Naive B cell (primary cell): ENCODE data around the gene PITPNC1. TPM values are rescaled to one million over a fixed set of nuclear protein-coding genes. Genes with fewer than 3 reads are reported as not detected.
A peak's percentile ranks its signal among the peaks of the same experiment; 100 is the strongest.
"Not testable (repeated sequence)": the region's sequence is repeated elsewhere in the genome, so short reads cannot be mapped to it uniquely, and the experiment has no call there.

Experiments used
- ATAC-seq, 2 donors: fragments of 150-1000 bp; cut with Tn5 transposase; 2 replicates each; pipeline ENCODE4 v1.10.0; 2021; ENCODE audit warnings: low read depth in 2 of 2, mild to moderate bottlenecking in 2 of 2, moderate library complexity in 2 of 2
- DNase-seq: peaks from one replicate; pipeline ENCODE4 v3.0.0; 2022
- H3K27ac Mint-ChIP-seq, 6 donors: one replicate each; pipeline ENCODE4 v1.8.0; 2020 to 2022; ENCODE audit warnings: mild to moderate bottlenecking in 6 of 6, mixed read lengths in 6 of 6, moderate library complexity in 5 of 6, inconsistent platforms in 2 of 6
- H3K27me3 Mint-ChIP-seq, 3 donors: one replicate each; pipeline ENCODE4 v1.8.0; 2021 to 2022; ENCODE audit warnings: mixed read lengths in 3 of 3, mild to moderate bottlenecking in 1 of 3
- H3K36me3 Mint-ChIP-seq, 2 donors: one replicate each; pipeline ENCODE4 v1.8.0; 2020 to 2022; ENCODE audit warnings: mixed read lengths in 2 of 2, inconsistent platforms in 1 of 2, mild to moderate bottlenecking in 1 of 2
- H3K4me1 Mint-ChIP-seq, 3 donors: one replicate each; pipeline ENCODE4 v1.8.0; 2020 to 2022; ENCODE audit warnings: mixed read lengths in 3 of 3, inconsistent platforms in 1 of 3, mild to moderate bottlenecking in 1 of 3, moderate library complexity in 1 of 3
- H3K4me3 Mint-ChIP-seq, 8 donors: one replicate each; pipeline ENCODE4 v1.8.0; 2020 to 2022; ENCODE audit warnings: mild to moderate bottlenecking in 8 of 8, mixed read lengths in 8 of 8, moderate library complexity in 8 of 8, inconsistent platforms in 2 of 8
- H3K9me3 Mint-ChIP-seq, 7 donors: one replicate each; pipeline ENCODE4 v1.8.0; 2020 to 2022; ENCODE audit warnings: mixed read lengths in 7 of 7, mild to moderate bottlenecking in 5 of 7, inconsistent platforms in 2 of 7, moderate library complexity in 1 of 7
- polyA plus RNA-seq, 6 donors: library from polyadenylated mRNA; unstranded; fragments of 300-500 nt; fragmentation: Illumina TruSeq; gene quantifications; one replicate each; pipeline ENCODE4 v1.2.3, GENCODE V29; 2021; ENCODE audit warnings: low read depth in 6 of 6

The PITPNC1 gene
- polyA plus RNA-seq, 6 donors from 2014 or later, result 7.2 to 14.5 (median 12.3) TPM

DNA sequence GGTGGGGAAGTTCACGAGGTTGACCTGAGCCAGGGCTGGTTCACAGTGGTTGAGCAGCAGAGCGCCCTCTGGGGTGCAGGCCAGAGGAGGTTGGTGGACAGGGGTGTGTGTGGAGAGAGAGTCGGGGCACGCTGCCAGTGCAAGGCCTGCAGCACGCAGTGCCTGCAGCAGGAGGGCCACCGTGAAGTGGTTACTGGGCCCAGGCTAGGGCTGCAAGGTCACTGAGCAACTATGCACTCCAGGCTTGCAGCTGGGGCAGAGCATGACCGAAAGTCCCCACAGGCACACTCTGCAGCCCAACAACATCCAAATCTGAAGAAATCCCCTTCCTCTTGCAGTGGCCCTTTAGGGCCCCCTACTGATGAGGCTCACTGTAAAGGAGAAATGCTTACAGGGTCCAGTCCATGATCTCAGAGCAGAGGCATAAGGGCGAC, 251.5 kb downstream of the PITPNC1 start:
- peaks cover 2 to 8% (median 7%) of the 10 kb centered on the region in 7 donors for H3K9me3 Mint-ChIP-seq
- H3K36me3 Mint-ChIP-seq, result peaks cover 15 to 23% of the 10 kb centered on the region in 2 donors
- H3K27me3 Mint-ChIP-seq, result no peaks in the 10 kb centered on the region
- peaks cover 0 to 3% (median 0%) of the 10 kb centered on the region in 3 donors for H3K4me1 Mint-ChIP-seq
- ATAC-seq, result no peak
- DNase-seq, result no peak
- H3K4me3 Mint-ChIP-seq, result peak overlapping the region in 1 of 8 donors; percentile 53
- no peak overlapping the region for H3K27ac Mint-ChIP-seq

DNA sequence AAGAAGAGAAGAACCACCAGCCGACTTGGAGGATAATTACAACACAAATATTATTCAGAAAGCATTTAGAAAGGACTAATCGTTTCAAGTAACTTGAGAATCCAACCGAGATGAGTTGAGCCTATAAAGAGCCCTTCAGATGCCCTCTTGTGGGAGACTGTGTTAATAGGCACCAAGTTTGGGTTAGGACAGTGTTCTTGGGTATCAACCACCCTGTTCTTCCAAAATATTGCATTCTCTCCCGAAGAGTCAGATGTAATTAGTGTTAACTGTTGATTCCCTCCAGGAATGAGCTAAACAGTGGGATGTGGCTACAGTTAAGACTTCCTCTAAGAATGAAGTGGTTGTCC, 252.9 kb downstream of the PITPNC1 start:
- no peak for ATAC-seq
- H3K4me1 Mint-ChIP-seq, result peaks cover 0 to 3% (median 0%) of the 10 kb centered on the region in 3 donors
- H3K9me3 Mint-ChIP-seq, result peaks cover 2 to 8% (median 7%) of the 10 kb centered on the region in 7 donors
- DNase-seq, result no peak
- peaks cover 22 to 29% of the 10 kb centered on the region in 2 donors for H3K36me3 Mint-ChIP-seq
- no peak overlapping the region for H3K4me3 Mint-ChIP-seq
- H3K27ac Mint-ChIP-seq, result no peak overlapping the region
- no peaks in the 10 kb centered on the region for H3K27me3 Mint-ChIP-seq

DNA sequence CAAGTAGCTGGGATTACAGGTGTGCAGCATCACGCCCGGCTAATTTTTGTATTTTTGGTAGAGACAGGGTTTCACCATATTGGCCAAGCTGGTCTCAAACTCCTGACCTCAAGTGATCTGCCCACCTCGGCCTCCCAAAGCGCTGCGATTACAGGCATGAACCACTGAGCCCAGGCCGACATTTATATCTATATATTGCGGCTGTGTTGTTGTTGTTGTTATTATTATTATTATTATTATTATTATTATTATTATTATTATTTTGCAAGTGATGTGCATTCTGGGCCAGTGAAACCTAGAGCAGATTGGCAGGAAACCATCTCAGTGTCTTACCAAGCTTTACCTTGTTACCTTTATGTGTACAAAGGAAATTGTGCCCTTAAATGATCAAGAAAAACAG, 253.8 kb downstream of the PITPNC1 start:
- DNase-seq, H3K9me3 Mint-ChIP-seq, ATAC-seq, H3K27ac Mint-ChIP-seq, H3K27me3 Mint-ChIP-seq, H3K4me3 Mint-ChIP-seq, H3K4me1 Mint-ChIP-seq: not testable (repeated sequence)
- H3K36me3 Mint-ChIP-seq, result peaks cover 22 to 29% of the 10 kb centered on the region in 2 donors

DNA sequence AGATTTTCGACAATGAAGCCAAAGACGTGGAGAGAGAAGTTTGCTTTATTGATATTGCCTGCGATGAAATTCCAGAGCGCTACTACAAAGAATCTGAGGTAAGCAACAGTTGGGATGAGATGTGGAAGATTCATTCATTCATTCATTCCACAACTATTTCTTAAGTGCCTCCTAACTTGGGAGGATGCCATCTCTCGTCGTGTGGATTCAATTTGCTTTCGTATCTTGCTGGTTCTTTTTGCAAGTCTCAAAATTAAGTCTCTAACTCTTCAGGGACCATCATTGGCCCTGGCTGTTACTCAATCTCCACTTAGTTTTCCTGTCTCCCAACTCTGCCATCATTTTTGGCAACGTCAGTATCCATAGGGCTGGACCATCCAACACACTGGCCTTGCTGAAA, 255.1 kb downstream of the PITPNC1 start:
- Mint-ChIP-seq H3K4me3 (no peak overlapping the region), H3K9me3 (peaks cover 2 to 8% (median 7%) of the 10 kb centered on the region in 7 donors), H3K27ac (no peak overlapping the region), H3K4me1 (peaks cover 0 to 3% (median 0%) of the 10 kb centered on the region in 3 donors), H3K36me3 (peaks cover 22 to 29% of the 10 kb centered on the region in 2 donors), H3K27me3 (no peaks in the 10 kb centered on the region)
- ATAC-seq, result no peak
- DNase-seq, result no peak

DNA sequence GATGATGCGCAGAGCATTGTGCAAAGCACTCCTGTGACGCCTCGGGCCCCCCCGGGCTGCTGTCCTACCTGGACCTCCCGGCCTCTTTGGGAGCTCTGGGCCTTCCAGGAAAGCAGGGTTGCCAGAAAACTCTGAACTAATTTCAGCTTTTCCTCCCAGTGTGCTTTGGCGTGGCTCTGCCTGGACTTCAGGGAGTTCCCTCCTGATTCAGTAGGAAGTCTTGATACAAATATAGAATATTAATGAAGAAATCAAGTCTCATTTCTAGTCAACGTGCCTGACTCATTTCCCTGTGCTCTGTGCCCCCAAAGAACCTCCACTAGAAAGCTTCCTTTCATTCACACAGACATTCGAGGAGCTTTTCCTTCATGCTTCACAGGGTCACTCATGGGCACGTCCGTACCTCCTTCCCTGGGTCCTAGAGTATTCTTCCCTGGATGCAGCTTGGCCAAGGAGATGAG, 256.7 kb downstream of the PITPNC1 start:
- H3K4me1 Mint-ChIP-seq, result peaks cover 0 to 3% (median 0%) of the 10 kb centered on the region in 3 donors
- ATAC-seq (no peak), DNase-seq (no peak)
- H3K27me3 Mint-ChIP-seq, result no peaks in the 10 kb centered on the region
- peak overlapping the region in 1 of 8 donors; percentile 12 for H3K4me3 Mint-ChIP-seq
- H3K9me3 Mint-ChIP-seq, result peaks cover 0 to 3% (median 0%) of the 10 kb centered on the region in 7 donors
- no peak overlapping the region for H3K27ac Mint-ChIP-seq
- peaks cover 18 to 19% of the 10 kb centered on the region in 2 donors for H3K36me3 Mint-ChIP-seq

DNA sequence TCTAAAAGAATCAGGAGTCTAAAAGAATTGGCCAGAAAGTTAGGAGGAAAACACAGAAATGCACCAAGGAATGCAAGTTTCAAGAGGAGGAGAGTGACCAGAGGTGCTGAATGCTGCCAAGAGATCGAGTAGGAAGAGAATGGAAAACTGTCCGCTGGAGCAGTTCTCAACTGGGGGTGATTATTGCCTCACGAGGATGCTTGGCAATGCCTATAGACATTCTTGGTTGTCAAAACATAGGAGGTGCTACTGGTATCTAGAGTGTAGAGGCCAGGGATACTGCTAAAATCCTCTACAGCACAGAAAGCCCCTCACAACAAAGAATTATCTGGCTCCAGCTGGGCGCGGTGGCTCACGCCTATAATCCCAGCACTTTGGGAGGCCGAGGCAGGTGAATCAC, 258.6 kb downstream of the PITPNC1 start:
- DNase-seq, result no peak
- H3K27ac Mint-ChIP-seq, result no peak overlapping the region
- peaks cover 17 to 23% of the 10 kb centered on the region in 2 donors for H3K36me3 Mint-ChIP-seq
- ATAC-seq, result no peak
- no peaks in the 10 kb centered on the region for H3K27me3 Mint-ChIP-seq
- no peaks in the 10 kb centered on the region for H3K4me1 Mint-ChIP-seq
- no peak overlapping the region for H3K4me3 Mint-ChIP-seq
- H3K9me3 Mint-ChIP-seq, result no peaks in the 10 kb centered on the region

DNA sequence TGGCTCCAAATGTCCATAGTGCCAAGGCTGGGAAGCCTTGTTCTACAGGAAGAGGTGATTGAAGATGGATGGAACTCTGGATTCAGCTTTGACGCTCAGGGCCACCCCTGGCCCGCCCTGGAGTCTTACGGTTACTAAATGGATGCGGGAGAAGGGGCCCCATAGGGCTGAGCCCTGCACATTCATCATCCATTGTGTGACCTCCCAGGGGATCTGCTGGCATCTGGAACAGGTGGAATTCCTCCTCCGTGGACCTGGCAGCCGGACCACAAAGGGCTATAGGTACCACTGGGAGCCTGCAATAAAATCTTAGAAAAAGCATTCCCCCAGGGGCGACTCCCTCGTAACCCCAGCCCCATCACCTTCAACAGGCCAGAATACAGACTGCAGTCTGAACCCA, 259.2 kb downstream of the PITPNC1 start:
- Mint-ChIP-seq H3K36me3 (peaks cover 17 to 23% of the 10 kb centered on the region in 2 donors), H3K27ac (peak overlapping the region in 1 of 6 donors; percentile 35), H3K4me3 (no peak overlapping the region), H3K9me3 (no peaks in the 10 kb centered on the region), H3K27me3 (no peaks in the 10 kb centered on the region), H3K4me1 (no peaks in the 10 kb centered on the region)
- no peak for ATAC-seq
- no peak for DNase-seq

DNA sequence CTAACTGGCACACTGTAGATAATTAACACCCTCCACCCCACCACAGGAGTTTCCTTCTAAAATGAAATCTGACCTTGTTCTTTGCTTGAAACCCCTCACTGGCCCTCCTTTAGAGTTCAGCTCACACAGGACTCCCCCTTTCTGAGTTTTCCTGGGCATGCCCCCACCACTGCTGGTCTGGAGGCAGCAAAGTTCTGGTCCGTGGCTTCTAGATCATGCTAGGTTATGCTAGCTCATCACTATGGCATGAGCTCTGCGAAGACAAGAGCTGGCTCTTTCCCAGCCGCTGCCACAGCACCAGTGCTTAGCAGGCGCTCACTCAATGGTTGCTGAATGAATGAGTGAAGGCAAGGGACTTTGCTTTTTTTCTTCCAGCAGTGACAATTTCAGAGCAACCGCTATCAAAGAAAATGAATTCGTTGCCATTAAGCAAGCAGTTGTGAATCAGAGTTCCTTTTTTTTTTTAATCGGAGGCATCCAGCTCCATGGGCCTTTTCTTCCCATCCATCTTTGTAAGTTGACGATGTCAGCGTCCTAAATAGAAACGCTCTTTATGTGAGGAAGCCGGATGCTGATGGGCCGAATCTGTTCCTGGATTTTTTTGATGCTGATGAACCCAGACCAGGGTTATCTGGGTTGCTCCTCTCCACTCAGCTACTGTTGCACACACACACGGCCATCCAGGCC, 259.9 kb downstream of the PITPNC1 start:
- Mint-ChIP-seq H3K4me3 (no peak overlapping the region), H3K9me3 (no peaks in the 10 kb centered on the region), H3K36me3 (peaks cover 14 to 20% of the 10 kb centered on the region in 2 donors), H3K27ac (peak overlapping the region in 1 of 6 donors; percentile 57), H3K27me3 (no peaks in the 10 kb centered on the region), H3K4me1 (no peaks in the 10 kb centered on the region)
- ATAC-seq, result no peak
- DNase-seq, result no peak

DNA sequence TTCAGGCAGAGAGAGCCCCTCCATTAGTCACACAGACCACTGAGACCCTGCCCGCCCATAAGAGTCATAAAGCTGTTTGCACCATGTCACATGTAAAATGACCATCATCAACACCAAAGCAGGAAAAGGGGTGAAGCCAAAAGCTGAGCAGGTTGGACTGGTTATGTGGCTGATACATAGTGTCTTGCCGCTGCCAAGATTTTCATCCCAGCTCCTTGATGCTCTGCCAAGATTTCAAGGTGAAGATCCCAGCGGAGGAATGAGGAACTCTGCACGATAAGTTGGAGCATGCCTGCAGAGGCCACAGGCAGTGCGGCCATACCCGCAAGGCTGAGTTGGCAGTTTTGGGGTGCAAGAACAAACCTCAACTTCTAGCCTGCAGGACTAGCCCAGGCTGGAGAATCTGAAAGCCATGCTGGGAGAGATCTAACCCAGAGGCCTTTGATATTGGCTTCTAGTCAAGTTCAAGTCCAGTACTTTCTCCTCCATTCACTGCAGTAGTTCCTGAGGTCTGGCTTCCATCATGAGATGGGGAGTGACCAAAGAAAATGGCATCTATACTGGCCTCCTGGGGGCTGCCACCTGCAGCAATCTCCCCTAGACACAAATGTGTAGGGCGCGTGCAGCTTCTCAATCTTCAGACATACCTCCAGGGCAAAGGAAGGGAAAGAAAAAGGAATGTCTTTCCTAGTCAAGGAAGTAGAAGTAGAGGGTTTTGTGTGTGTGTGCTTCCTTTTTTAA, 261.0 kb downstream of the PITPNC1 start:
- no peaks in the 10 kb centered on the region for H3K4me1 Mint-ChIP-seq
- DNase-seq, result no peak
- no peak overlapping the region for H3K27ac Mint-ChIP-seq
- peaks cover 6 to 15% of the 10 kb centered on the region in 2 donors for H3K36me3 Mint-ChIP-seq
- no peaks in the 10 kb centered on the region for H3K9me3 Mint-ChIP-seq
- no peaks in the 10 kb centered on the region for H3K27me3 Mint-ChIP-seq
- no peak overlapping the region for H3K4me3 Mint-ChIP-seq
- no peak for ATAC-seq

DNA sequence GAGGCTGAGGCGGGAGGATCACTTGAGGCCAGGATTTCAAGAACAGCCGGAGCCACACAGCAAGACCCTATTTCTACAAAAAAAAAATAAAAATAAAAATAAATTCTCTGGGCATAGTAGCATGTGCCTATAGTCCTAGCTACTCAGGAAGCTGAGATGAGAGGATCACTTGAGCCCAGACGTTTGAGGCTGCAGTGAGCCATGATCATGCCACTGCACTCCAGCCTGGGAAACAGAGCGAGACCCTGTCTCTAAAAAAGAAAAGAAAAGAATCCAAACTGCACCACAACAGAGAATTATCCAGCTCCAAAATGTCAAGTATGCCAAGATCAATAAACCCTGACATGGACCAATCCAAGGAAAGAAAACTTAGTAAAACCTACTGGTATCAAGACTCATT, 261.8 kb downstream of the PITPNC1 start:
- ATAC-seq, result no peak
- peak overlapping the region in 1 of 6 donors; percentile 12 for H3K27ac Mint-ChIP-seq
- no peak overlapping the region for H3K4me3 Mint-ChIP-seq
- H3K4me1 Mint-ChIP-seq, result no peaks in the 10 kb centered on the region
- H3K9me3 Mint-ChIP-seq, result no peaks in the 10 kb centered on the region
- no peaks in the 10 kb centered on the region for H3K27me3 Mint-ChIP-seq
- no peak for DNase-seq
- H3K36me3 Mint-ChIP-seq, result peaks cover 6 to 12% of the 10 kb centered on the region in 2 donors

DNA sequence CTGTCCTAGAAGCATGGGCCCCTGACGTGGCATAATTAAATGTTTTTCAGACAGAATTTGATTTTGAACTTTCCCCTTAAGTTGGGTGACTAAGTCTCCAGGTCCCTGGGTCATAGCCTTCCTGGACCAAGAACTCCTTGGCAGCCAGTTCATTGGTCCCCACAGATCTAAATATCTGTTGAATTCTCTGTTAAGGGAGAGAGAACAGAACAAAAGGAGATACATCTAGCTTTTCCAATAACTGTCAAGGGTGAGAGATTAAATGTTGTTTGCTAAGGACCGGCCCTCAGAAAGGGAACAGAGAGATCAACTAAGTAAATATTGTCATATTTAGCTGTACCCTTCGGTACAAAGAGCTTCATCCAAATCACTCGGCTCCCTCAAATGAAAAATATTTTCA, 262.5 kb downstream of the PITPNC1 start:
- no peak for ATAC-seq
- Mint-ChIP-seq H3K9me3 (no peaks in the 10 kb centered on the region), H3K27ac (no peak overlapping the region), H3K4me1 (no peaks in the 10 kb centered on the region), H3K27me3 (no peaks in the 10 kb centered on the region), H3K36me3 (peaks cover under 1 to 9% of the 10 kb centered on the region in 2 donors), H3K4me3 (no peak overlapping the region)
- DNase-seq, result no peak

DNA sequence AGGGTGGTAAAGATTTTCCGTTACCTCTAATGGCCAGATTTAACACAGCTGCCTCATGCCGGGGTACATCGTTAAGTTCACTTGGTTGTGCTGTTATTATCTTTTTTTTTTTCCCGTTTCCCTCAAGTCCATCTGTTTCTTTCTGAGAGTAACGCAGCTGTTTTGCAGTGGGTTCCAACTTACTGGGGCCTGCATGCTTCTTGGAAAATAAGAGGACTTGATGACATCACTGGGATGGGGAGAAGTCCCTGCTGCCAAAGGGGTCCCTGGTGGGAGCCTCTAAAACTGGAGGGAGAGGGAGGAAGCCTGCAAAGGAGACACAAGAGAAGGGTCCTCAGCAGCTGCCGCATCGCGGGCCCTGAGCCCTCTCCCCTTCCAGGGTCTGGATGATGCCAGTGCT, 262.9 kb downstream of the PITPNC1 start:
- H3K9me3 Mint-ChIP-seq, result no peaks in the 10 kb centered on the region
- H3K27me3 Mint-ChIP-seq, result no peaks in the 10 kb centered on the region
- no peak for DNase-seq
- H3K4me1 Mint-ChIP-seq, result no peaks in the 10 kb centered on the region
- no peak overlapping the region for H3K4me3 Mint-ChIP-seq
- no peak for ATAC-seq
- peaks cover 0 to 8% of the 10 kb centered on the region in 2 donors for H3K36me3 Mint-ChIP-seq
- no peak overlapping the region for H3K27ac Mint-ChIP-seq

DNA sequence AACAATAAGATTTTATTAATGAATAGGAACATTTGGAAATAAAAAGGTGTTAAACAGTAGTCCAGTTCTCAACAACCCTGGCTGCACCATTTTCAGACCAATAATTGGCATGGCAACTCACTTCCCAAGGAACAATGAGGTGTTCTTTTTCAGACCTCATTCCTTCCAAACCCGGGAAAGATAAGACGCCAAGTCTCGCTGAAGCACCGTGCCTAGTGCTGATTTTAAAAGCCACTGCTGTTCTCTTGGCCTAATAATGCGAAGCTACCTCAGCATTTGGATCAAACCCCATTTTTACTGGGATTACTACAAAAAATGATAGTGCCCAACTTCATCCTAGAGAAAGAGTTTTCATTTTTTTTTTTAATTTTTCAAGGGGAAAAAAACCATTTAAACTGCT, 265.4 kb downstream of the PITPNC1 start:
- ATAC-seq (no peak), DNase-seq (no peak)
- H3K27ac Mint-ChIP-seq, result no peak overlapping the region
- peaks cover 0 to 8% of the 10 kb centered on the region in 2 donors for H3K36me3 Mint-ChIP-seq
- H3K27me3 Mint-ChIP-seq, result no peaks in the 10 kb centered on the region
- H3K4me3 Mint-ChIP-seq, result no peak overlapping the region
- no peaks in the 10 kb centered on the region for H3K4me1 Mint-ChIP-seq
- H3K9me3 Mint-ChIP-seq, result no peaks in the 10 kb centered on the region

DNA sequence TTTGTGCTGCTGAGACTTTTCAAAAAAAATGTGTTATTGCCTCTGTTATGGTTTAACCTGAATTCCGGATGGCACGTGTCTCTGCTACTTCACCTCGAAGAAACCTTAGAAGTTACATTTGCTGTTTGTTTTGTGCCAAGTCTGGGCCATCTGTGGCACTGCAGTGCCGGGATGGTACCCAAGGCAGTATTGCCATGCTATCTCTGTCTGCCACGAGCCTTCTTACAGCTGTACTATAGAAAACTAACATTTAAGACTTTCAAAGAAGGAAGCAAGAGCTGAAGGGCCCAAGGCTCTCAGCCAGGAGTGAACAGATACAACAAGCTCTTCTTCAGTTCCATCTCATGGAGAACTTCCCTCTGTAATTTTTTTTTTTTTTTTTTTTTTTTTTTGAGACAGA, 267.0 kb downstream of the PITPNC1 start:
- Mint-ChIP-seq H3K36me3 (peaks cover 0 to 8% of the 10 kb centered on the region in 2 donors), H3K4me3 (no peak overlapping the region), H3K27ac (peak overlapping the region in 1 of 6 donors; percentile 75), H3K4me1 (peaks cover 0 to 2% (median 0%) of the 10 kb centered on the region in 3 donors), H3K9me3 (no peaks in the 10 kb centered on the region), H3K27me3 (no peaks in the 10 kb centered on the region)
- ATAC-seq (no peak), DNase-seq (no peak)
